Spleen (tissue), 7 donors: ENCODE data around the gene DRGX.

Experiments
- CTCF ChIP-seq, 11 experiments: fragments of 200-600 bp in 7 of 11; fragments of 450-650 bp in 4 of 11; sonication (generic) in 4 of 11; IDR thresholded peaks in 8 of 11; conservative IDR thresholded peaks in 3 of 11; 1 replicate in 7 of 11; 2 replicates in 4 of 11; pipeline versions ENCODE4 v1.4.0 to v1.8.0; 2016 to 2021; ENCODE audit warnings: antibody characterized with exemption in 11 of 11, inconsistent platforms in 4 of 11, mild to moderate bottlenecking in 1 of 11
- POLR2A ChIP-seq, 3 donors: fragments of 450-650 bp; IDR thresholded peaks; one replicate each; pipeline ENCODE4 v1.5.1; 2017; ENCODE audit warnings: antibody characterized with exemption in 3 of 3, mild to moderate bottlenecking in 1 of 3
- donor health status: DM: no; HTN: no; CAD: no; lungs with moderate emphysema.
- donor health status: DM: no; HTN: no; CAD: no.
- donor health status: DM: no; HTN: no; CAD: no.

GRCh38 chr10:49379596-49380410 lies 16.1 kb downstream of the DRGX start:
- peak in 2 of 11 experiments; percentile 7 to 20 for TF ChIP-seq CTCF (IDR thresholded peaks at IDR 0.05 in 8 of 11, conservative IDR thresholded peaks at IDR 0.05 in 3 of 11)
- TF ChIP-seq POLR2A (IDR thresholded peaks at IDR 0.05) = no peak
